HepG2 (cell line): Measurements from ENCODE around the gene MEGF11. TPM values are rescaled to one million over a fixed set of nuclear protein-coding genes. Genes with fewer than 3 reads are reported as not detected.

ENCODE experiments used
- ATAC-seq: fragments of 200-7000 bp; cut with Tn5 transposase; 3 replicates; pipeline ENCODE4 v1.9.1; 2020; ENCODE audit warnings: mild to moderate bottlenecking, moderate library complexity
- BruUV-seq: library from RNA; stranded (reverse); fragments of 400-500 nt; replicated peaks from 2 replicates; lab custom pipeline; 2021; lab: Mats Ljungman, UMichigan
- CTCF ChIA-PET: fragments of 300-600 bp; formaldehyde crosslinking; extraction: SDS; loops from one replicate; lab custom pipeline; 2021; ENCODE audit warnings: low total read pairs, inconsistent platforms, low intra/inter-chr PET ratio; lab: Yijun Ruan, JAX
- POLR2A ChIA-PET: fragments of 350-600 bp; sonication (Branson Sonifier 250); formaldehyde crosslinking; loops from one replicate; lab custom pipeline; 2020; ENCODE audit warnings: antibody characterized with exemption, inconsistent platforms; lab: Yijun Ruan, JAX
- DNase-seq: peaks from one replicate; pipeline ENCODE4 v3.0.0-alpha.2; 2015; ENCODE audit warnings: low spot score
- FAIRE-seq: peaks from 3 replicates; lab custom pipeline; 2011; peaks lifted over from hg19 to GRCh38; lab: Jason Lieb, UNC
- H2AFZ ChIP-seq: one replicate; pipeline ENCODE4 v1.6.1; 2011; ENCODE audit warnings: low read length, inconsistent platforms
- H3K27ac ChIP-seq: fragments of 300-600 bp; 3 replicates; pipeline ENCODE4 v1.8.0; 2011; ENCODE audit warnings: mixed run types, mild to moderate bottlenecking, mixed read lengths, low read length, inconsistent platforms; ENCODE audit not compliant: insufficient read depth; ENCODE audit errors: extremely low read length
- H3K27me3 ChIP-seq, 2 experiments: fragments of 200-600 bp in 1 of 2; 2 replicates in 1 of 2; 3 replicates in 1 of 2; pipeline versions ENCODE4 v1.6.0 to v1.8.0; 2011; ENCODE audit warnings: low read length in 2 of 2, mild to moderate bottlenecking in 2 of 2, moderate library complexity in 2 of 2, inconsistent platforms in 1 of 2; ENCODE audit not compliant: insufficient read depth in 2 of 2, control insufficient read depth in 1 of 2
- H3K36me3 ChIP-seq, 2 experiments: fragments of 200-600 bp in 1 of 2; replicated peaks in 1 of 2; 2 replicates in 1 of 2; 3 replicates in 1 of 2; pipeline versions ENCODE4 v1.5.1 to v1.8.0; 2011; ENCODE audit warnings: low read length in 2 of 2, inconsistent platforms in 1 of 2; ENCODE audit not compliant: insufficient read depth in 2 of 2, control insufficient read depth in 1 of 2
- H3K4me1 ChIP-seq: 2 replicates; pipeline ENCODE4 v1.5.1; 2012; ENCODE audit warnings: low read length, inconsistent platforms; ENCODE audit not compliant: insufficient read depth
- H3K4me2 ChIP-seq: 2 replicates; pipeline ENCODE4 v1.6.0; 2011; ENCODE audit warnings: low read depth, low read length, inconsistent platforms
- H3K4me3 ChIP-seq, 3 experiments: fragments of 200-600 bp in 1 of 3; sonication (generic), shearing (Covaris generic) in 1 of 3; replicated peaks in 1 of 3; 2 replicates each; pipeline ENCODE4 v1.5.1; 2011 to 2016; ENCODE audit warnings: low read length in 3 of 3, inconsistent platforms in 2 of 3, low read depth in 2 of 3, mild to moderate bottlenecking in 2 of 3, control low read depth in 1 of 3, mixed read lengths in 1 of 3; ENCODE audit not compliant: insufficient read depth in 1 of 3
- H3K79me2 ChIP-seq: one replicate; pipeline ENCODE4 v1.6.1; 2011; ENCODE audit warnings: low read length, inconsistent platforms; ENCODE audit not compliant: insufficient read depth
- H3K9ac ChIP-seq: 2 replicates; pipeline ENCODE4 v1.6.0; 2011; ENCODE audit warnings: mild to moderate bottlenecking, low read depth, low read length, inconsistent platforms; ENCODE audit not compliant: insufficient read depth
- H3K9me3 ChIP-seq: 2 replicates; pipeline ENCODE4 v1.5.1; 2012; ENCODE audit warnings: mild to moderate bottlenecking, low read length
- H4K20me1 ChIP-seq: 2 replicates; pipeline ENCODE4 v1.6.0; 2011; ENCODE audit warnings: inconsistent platforms, mild to moderate bottlenecking, low read length, moderate library complexity; ENCODE audit not compliant: insufficient read depth
- CREB1 ChIP-seq, 2 experiments: fragments of 450-650 bp in 1 of 2; IDR thresholded peaks; 2 replicates each; pipeline ENCODE4 v1.6.1; 2016 to 2017; ENCODE audit warnings: control low read depth in 1 of 2, mild to moderate bottlenecking in 1 of 2, missing compliant biosample characterization in 1 of 2, missing genetic modification characterization in 1 of 2
- DPF2 ChIP-seq: sonication (generic); formaldehyde crosslinking; IDR thresholded peaks from 2 replicates; pipeline ENCODE4 v1.4.0; 2020; ENCODE audit warnings: mild to moderate bottlenecking, low read depth, missing genetic modification reagents, borderline replicate concordance
- TRIM22 ChIP-seq: fragments of 450-650 bp; IDR thresholded peaks from 2 replicates; pipeline ENCODE4 v1.6.1; 2017
- TSC22D2 ChIP-seq: sonication (generic); formaldehyde crosslinking; IDR thresholded peaks from 2 replicates; pipeline ENCODE4 v1.5.1; 2020; ENCODE audit warnings: missing genetic modification reagents, mild to moderate bottlenecking, borderline replicate concordance
- ZHX2 ChIP-seq, 2 experiments: sonication (generic) in 1 of 2; formaldehyde crosslinking in 1 of 2; IDR thresholded peaks; 2 replicates each; pipeline versions ENCODE4 v1.6.1 to v1.9.0; 2014 to 2022; ENCODE audit warnings: antibody characterized with exemption in 1 of 2, borderline replicate concordance in 1 of 2, inconsistent platforms in 1 of 2, low read depth in 1 of 2, missing genetic modification reagents in 1 of 2
- ZNF138 ChIP-seq: sonication (generic); formaldehyde crosslinking; IDR thresholded peaks from 2 replicates; pipeline ENCODE4 v1.5.0; 2020; ENCODE audit warnings: mild to moderate bottlenecking, low read depth, missing genetic modification reagents
- ZSCAN31 ChIP-seq: sonication (generic); formaldehyde crosslinking; IDR thresholded peaks from 2 replicates; pipeline ENCODE4 v1.5.0; 2020; ENCODE audit warnings: low read depth, mild to moderate bottlenecking, missing genetic modification reagents
- WGBS: methylation state at CpG from one replicate; pipeline ENCODE4 v1.1.6; 2017; ENCODE audit warnings: low lambda C conversion rate; 5-methylcytosine and 5-hydroxymethylcytosine counted together
- in situ Hi-C: cut with HindIII; loops from 2 replicates; pipeline ENCODE4 v1.10.0; 2017; ENCODE audit warnings: low pct_unique_long_range_greater_than_20kb; ENCODE audit not compliant: extremely low pct_ligation_motif_present
- intact Hi-C: fragments of 100-400 bp; cut with micrococcal nuclease; formaldehyde crosslinking; loops from one replicate; pipeline ENCODE4 v1.10.0; 2022; ENCODE audit not compliant: unreplicated experiment
- polyA plus RNA-seq, 8 experiments: library from polyadenylated mRNA; depleted of rRNA in 3 of 8; stranded (reverse) in 7 of 8; unstranded in 1 of 8; fragments of >200 nt; fragmentation: Illumina TruSeq in 4 of 8; extraction: Trizol in 4 of 8; gene quantifications; 2 replicates each; pipeline versions ENCODE4 v1.2.1 to v1.2.3, GENCODE V29; 2011 to 2016; ENCODE audit warnings: low read depth in 4 of 8, missing spikeins in 1 of 8, mixed read lengths in 1 of 8; ENCODE audit not compliant: insufficient read depth in 1 of 8
- total RNA-seq, 5 experiments: library from RNA; depleted of rRNA; stranded (reverse); fragments of >200 nt; fragmentation: Illumina TruSeq; extraction: Trizol; gene quantifications; 2 replicates each; pipeline ENCODE4 v1.2.3, GENCODE V29; 2016; ENCODE audit warnings: low read depth in 1 of 5

The MEGF11 gene
- total and polyA plus RNA-seq, 2 of the 13 experiments (the other 11 are each of a cell fraction or from before 2014, with no cell fraction given), result not detected

GRCh38 chr15:66302489-66303278, 49.1 kb upstream of the MEGF11 start (continued):
- TF ChIP-seq ZHX2 (IDR thresholded peaks at IDR 0.05; ENCODE audit: low read depth) (no peak), ZHX2 (CRISPR knock-in tag; IDR thresholded peaks at IDR 0.05; ENCODE audit: borderline replicate concordance) (no peak), CREB1 (IDR thresholded peaks at IDR 0.05) (no peak), CREB1 (CRISPR knock-in tag; IDR thresholded peaks at IDR 0.05) (no peak), TSC22D2 (CRISPR knock-in tag) (no peak)

- CTCF ChIA-PET, result no interaction called here
- FAIRE-seq, result no peak
- POLR2A ChIA-PET, result interaction anchor here (0.7 kb wide), 1 partner anchor 166 kb away, joined by 3 read pairs; no protein-coding TSS in a partner anchor
- TF ChIP-seq ZSCAN31 (CRISPR knock-in tag), result no peak
- no peak for TF ChIP-seq TRIM22
- TF ChIP-seq DPF2 (CRISPR knock-in tag), result no peak
- TF ChIP-seq ZNF138 (CRISPR knock-in tag), result no peak
Observed at GRCh38 chr15:66298803-66299251, 45.3 kb upstream of the MEGF11 start.

More at GRCh38 chr15:66298803-66299251, 45.3 kb upstream of the MEGF11 start:
- Histone ChIP-seq H4K20me1 (no peaks in the 10 kb centered on the region), H3K79me2 (peaks cover 36% of the 10 kb centered on the region), H3K4me3 (no peak overlapping the region), H3K36me3 (peaks cover 1 to 21% of the 10 kb centered on the region in 2 experiments; a peak in 4 of 5 replicates), H3K9ac (no peak overlapping the region), H3K4me1 (peaks cover 28% of the 10 kb centered on the region), H3K9me3 (no peaks in the 10 kb centered on the region), H2AFZ (no peak overlapping the region), H3K27me3 (no peaks in the 10 kb centered on the region; a peak in 1 of 5 replicates), H3K27ac (no peak overlapping the region), H3K4me2 (no peak overlapping the region)
- no peak for ATAC-seq
- no TSS peak for BruUV-seq
- WGBS, result 98% methylated on average over 4 of the region's 4 CpGs
- in situ Hi-C loops, result no loop called here
- intact Hi-C loops, result loop anchor here (10.0 kb wide), 1 partner anchor 86 kb away; the partner anchor contains the start of gene MAP2K1
- DNase-seq, result no peak
